Naive thymus-derived CD4-positive, alpha-beta T cell (primary cell): ENCODE data around the gene MRPS2. TPM values are rescaled to one million over a fixed set of nuclear protein-coding genes. Genes with fewer than 3 reads are reported as not detected.

Experiments used
- ATAC-seq: fragments of 150-1000 bp; cut with Tn5 transposase; 2 replicates; pipeline ENCODE4 v1.10.0; 2021; ENCODE audit warnings: mild to moderate bottlenecking, moderate library complexity
- CTCF ChIA-PET: fragments of 350-600 bp; sonication (Branson Sonifier 250); formaldehyde crosslinking; loops from one replicate; lab custom pipeline; 2021; ENCODE audit warnings: antibody characterized with exemption; lab: Charles Lee
- POLR2A ChIA-PET: fragments of 350-600 bp; sonication (Branson Sonifier 250); formaldehyde crosslinking; loops from one replicate; lab custom pipeline; 2021; ENCODE audit warnings: antibody characterized with exemption, inconsistent platforms; lab: Charles Lee
- DNase-seq, 9 donors: peaks; one replicate each; pipeline versions ENCODE4 v3.0.0 to v3.0.0-alpha.2; 2020 to 2022; ENCODE audit warnings: mixed read lengths in 1 of 9
- H3K27ac ChIP-seq: one replicate; pipeline ENCODE4 v1.7.0; 2013; ENCODE audit warnings: mild to moderate bottlenecking, low read depth, low read length, moderate library complexity
- H3K27me3 ChIP-seq, 2 donors: one replicate each; pipeline ENCODE4 v1.7.0; 2013; ENCODE audit warnings: low read length in 2 of 2, mild to moderate bottlenecking in 2 of 2, moderate library complexity in 2 of 2; ENCODE audit not compliant: control insufficient read depth in 2 of 2, insufficient read depth in 2 of 2
- H3K36me3 ChIP-seq, 3 experiments: 1 replicate in 2 of 3; 2 replicates in 1 of 3; pipeline ENCODE4 v1.7.0; 2013; ENCODE audit warnings: low read length in 3 of 3, mild to moderate bottlenecking in 3 of 3, moderate library complexity in 1 of 3; ENCODE audit not compliant: insufficient read depth in 3 of 3, control insufficient read depth in 2 of 3
- H3K4me1 ChIP-seq, 2 donors: one replicate each; pipeline ENCODE4 v1.7.0; 2013; ENCODE audit warnings: low read length in 2 of 2, mild to moderate bottlenecking in 2 of 2, moderate library complexity in 1 of 2; ENCODE audit not compliant: control insufficient read depth in 2 of 2, insufficient read depth in 2 of 2
- H3K4me3 ChIP-seq: 2 replicates; pipeline ENCODE4 v1.7.0; 2013; ENCODE audit warnings: mild to moderate bottlenecking, low read length
- H3K9me3 ChIP-seq, 3 experiments: 1 replicate in 2 of 3; 2 replicates in 1 of 3; pipeline ENCODE4 v1.7.0; 2013; ENCODE audit warnings: low read length in 3 of 3; ENCODE audit not compliant: control insufficient read depth in 2 of 3
- H3K27ac Mint-ChIP-seq, 9 donors: one replicate each; pipeline ENCODE4 v1.8.0; 2020 to 2022; ENCODE audit warnings: mixed read lengths in 9 of 9, mild to moderate bottlenecking in 8 of 9, moderate library complexity in 5 of 9, inconsistent platforms in 2 of 9
- H3K27me3 Mint-ChIP-seq, 5 donors: one replicate each; pipeline ENCODE4 v1.8.0; 2021 to 2022; ENCODE audit warnings: mixed read lengths in 5 of 5, mild to moderate bottlenecking in 1 of 5
- H3K36me3 Mint-ChIP-seq, 5 donors: one replicate each; pipeline ENCODE4 v1.8.0; 2020 to 2022; ENCODE audit warnings: mixed read lengths in 5 of 5, mild to moderate bottlenecking in 3 of 5, inconsistent platforms in 1 of 5
- H3K4me1 Mint-ChIP-seq, 7 donors: one replicate each; pipeline ENCODE4 v1.8.0; 2020 to 2022; ENCODE audit warnings: mixed read lengths in 7 of 7, mild to moderate bottlenecking in 3 of 7, inconsistent platforms in 1 of 7
- H3K4me3 Mint-ChIP-seq, 10 donors: one replicate each; pipeline ENCODE4 v1.8.0; 2020 to 2022; ENCODE audit warnings: mild to moderate bottlenecking in 10 of 10, mixed read lengths in 10 of 10, moderate library complexity in 6 of 10, inconsistent platforms in 2 of 10
- H3K9me3 Mint-ChIP-seq, 11 donors: one replicate each; pipeline ENCODE4 v1.8.0; 2020 to 2022; ENCODE audit warnings: mixed read lengths in 11 of 11, mild to moderate bottlenecking in 4 of 11, inconsistent platforms in 1 of 11, moderate library complexity in 1 of 11
- intact Hi-C, 2 donors: fragments of 100-400 bp; cut with micrococcal nuclease; formaldehyde crosslinking; loops; one replicate each; pipeline ENCODE4 v1.15.1; 2023
- polyA plus RNA-seq, 2 donors: library from polyadenylated mRNA; unstranded; fragments of 300-500 nt; fragmentation: Illumina TruSeq; gene quantifications; one replicate each; pipeline ENCODE4 v1.2.3, GENCODE V29; 2021
- total RNA-seq, 6 experiments: library from RNA in 5 of 6; stranded (reverse) in 5 of 6; gene quantifications; 1 replicate in 5 of 6; 2 replicates in 1 of 6; pipeline ENCODE4 v1.2.3 and lab custom pipeline; 2021 to 2026

Gene MRPS2
- total and polyA plus RNA-seq, 7 experiments from 2014 or later: 19.4 to 66.1 (median 28.8) TPM

DNA sequence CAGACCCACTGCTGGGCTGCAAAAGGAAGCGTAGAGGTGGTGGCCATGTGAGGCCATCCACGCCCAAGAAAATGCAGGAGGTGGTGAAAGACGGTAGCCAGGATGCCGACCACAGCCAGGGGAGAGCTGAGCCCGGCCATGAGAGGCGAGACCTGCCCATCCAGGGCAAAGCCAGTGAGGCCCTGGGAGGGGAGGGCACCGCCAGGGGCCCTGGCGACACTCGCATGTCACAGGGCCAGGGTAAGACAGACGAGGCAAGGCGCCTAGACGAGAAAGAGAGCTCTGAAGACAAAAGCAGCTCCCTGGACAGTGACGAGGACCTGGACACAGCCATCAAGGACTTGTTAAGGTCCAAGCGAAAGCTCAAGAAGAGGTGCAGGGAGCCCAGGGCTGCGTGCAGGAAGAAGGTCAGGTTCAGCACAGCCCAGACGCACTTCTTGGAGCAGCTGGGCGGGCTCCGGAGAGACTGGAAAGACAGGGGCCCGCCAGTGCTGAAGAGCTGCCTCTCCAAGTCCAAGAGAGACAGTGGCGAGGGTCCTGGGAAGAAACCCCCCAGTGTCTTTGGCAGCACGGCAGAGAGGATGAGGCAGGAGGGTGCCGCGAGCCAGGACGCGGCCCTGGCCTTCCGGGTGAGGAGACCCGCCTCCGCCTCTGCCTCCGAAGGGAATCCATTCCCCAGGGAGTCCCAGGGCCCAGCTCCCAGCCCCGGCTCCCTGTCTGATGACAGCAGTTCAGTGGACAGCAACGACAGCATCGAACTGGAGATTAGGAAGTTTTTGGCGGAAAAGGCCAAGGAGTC is 14.0 kb upstream of the MRPS2 start:
- Histone ChIP-seq H3K4me3 (no peak overlapping the region), H3K27ac (no peak overlapping the region), H3K9me3 (no peaks in the 10 kb centered on the region), H3K4me1 (no peaks in the 10 kb centered on the region), H3K36me3 (no peaks in the 10 kb centered on the region), H3K27me3 (peaks cover 0 to 3% of the 10 kb centered on the region in 2 donors)
- no peak overlapping the region for H3K27ac Mint-ChIP-seq
- intact Hi-C loops: no loop called here
- CTCF ChIA-PET: no interaction called here
- POLR2A ChIA-PET: no interaction called here
- DNase-seq (no peak), ATAC-seq (no peak)
- no peak overlapping the region for H3K4me3 Mint-ChIP-seq
- peaks cover 0 to 4% (median 0%) of the 10 kb centered on the region in 7 donors for H3K4me1 Mint-ChIP-seq
- no peaks in the 10 kb centered on the region for H3K36me3 Mint-ChIP-seq
- H3K9me3 Mint-ChIP-seq: peaks cover 0 to 1% (median 0%) of the 10 kb centered on the region in 11 donors
- peaks cover 12 to 39% (median 24%) of the 10 kb centered on the region in 5 donors for H3K27me3 Mint-ChIP-seq

DNA sequence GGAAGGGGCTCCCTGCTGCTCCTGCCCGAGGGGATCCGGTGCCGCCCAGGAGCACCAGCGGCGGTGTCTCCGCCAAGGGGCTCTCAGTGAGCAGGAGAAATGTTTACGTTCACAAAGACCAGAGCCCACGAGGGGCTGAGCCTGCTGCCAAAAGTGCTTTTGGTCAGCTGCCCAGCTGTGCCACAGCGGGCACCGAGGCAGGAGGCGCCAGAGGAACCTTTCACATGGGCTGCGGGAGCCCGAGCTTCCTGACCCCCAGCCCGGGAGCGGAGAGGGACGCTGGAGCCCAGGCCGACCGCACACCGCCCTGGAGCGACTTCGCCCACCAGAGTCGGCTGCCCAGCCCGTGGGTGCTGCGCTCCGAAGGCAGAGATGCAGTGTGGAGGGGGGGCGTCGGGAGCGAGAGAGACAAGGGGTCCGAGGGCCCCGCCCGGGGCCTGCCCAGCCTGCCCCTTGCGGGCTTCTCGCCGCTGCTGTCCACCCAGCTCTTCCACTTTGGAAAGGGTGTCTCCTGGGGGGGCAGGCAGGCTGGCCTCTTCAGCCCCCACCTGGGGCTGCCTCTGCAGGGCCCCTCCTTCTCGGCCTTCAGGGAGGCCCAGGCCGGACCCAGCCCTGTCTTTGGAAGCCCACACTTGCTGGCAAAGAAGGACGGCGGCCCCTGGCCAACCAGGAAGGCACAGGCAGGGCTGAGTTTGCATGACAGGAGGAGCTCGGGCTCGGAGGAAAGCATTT is 13.0 kb upstream of the MRPS2 start:
- ATAC-seq (no peak), DNase-seq (no peak)
- Histone ChIP-seq H3K9me3 (no peaks in the 10 kb centered on the region), H3K4me1 (no peaks in the 10 kb centered on the region), H3K36me3 (no peaks in the 10 kb centered on the region), H3K4me3 (no peak overlapping the region), H3K27ac (no peak overlapping the region), H3K27me3 (no peaks in the 10 kb centered on the region)
- H3K4me3 Mint-ChIP-seq: no peak overlapping the region
- POLR2A ChIA-PET: no interaction called here
- intact Hi-C loops: no loop called here
- H3K4me1 Mint-ChIP-seq: no peaks in the 10 kb centered on the region
- H3K27me3 Mint-ChIP-seq: peaks cover 2 to 30% (median 18%) of the 10 kb centered on the region in 5 donors
- peaks cover 0 to 1% (median 0%) of the 10 kb centered on the region in 11 donors for H3K9me3 Mint-ChIP-seq
- CTCF ChIA-PET: no interaction called here
- H3K27ac Mint-ChIP-seq: no peak overlapping the region
- H3K36me3 Mint-ChIP-seq: no peaks in the 10 kb centered on the region

DNA sequence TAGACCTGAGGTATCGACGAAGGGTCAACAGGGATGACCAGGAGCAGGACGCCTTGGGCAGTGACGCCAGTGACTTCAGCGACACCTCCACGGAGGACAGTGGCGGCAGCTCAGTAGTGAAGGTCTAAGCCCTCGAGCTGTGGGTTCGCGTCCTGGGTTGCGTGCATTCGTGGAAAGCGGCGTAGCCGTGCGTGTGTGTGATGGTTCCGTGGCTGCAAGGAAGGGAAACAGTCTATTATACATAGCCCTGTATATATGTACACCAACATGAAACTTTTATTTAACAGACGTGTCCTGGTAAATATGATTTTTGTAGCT is 12.5 kb upstream of the MRPS2 start:
- Histone ChIP-seq H3K27me3 (no peaks in the 10 kb centered on the region), H3K4me3 (no peak overlapping the region), H3K27ac (no peak overlapping the region), H3K9me3 (no peaks in the 10 kb centered on the region), H3K36me3 (no peaks in the 10 kb centered on the region), H3K4me1 (no peaks in the 10 kb centered on the region)
- H3K9me3 Mint-ChIP-seq: peaks cover 0 to 1% (median 0%) of the 10 kb centered on the region in 11 donors
- H3K4me3 Mint-ChIP-seq: no peak overlapping the region
- no peak for DNase-seq
- no peaks in the 10 kb centered on the region for H3K4me1 Mint-ChIP-seq
- POLR2A ChIA-PET: no interaction called here
- H3K27ac Mint-ChIP-seq: no peak overlapping the region
- ATAC-seq: no peak
- H3K36me3 Mint-ChIP-seq: no peaks in the 10 kb centered on the region
- CTCF ChIA-PET: no interaction called here
- intact Hi-C loops: no loop called here
- H3K27me3 Mint-ChIP-seq: peaks cover 0 to 31% (median 15%) of the 10 kb centered on the region in 5 donors

DNA sequence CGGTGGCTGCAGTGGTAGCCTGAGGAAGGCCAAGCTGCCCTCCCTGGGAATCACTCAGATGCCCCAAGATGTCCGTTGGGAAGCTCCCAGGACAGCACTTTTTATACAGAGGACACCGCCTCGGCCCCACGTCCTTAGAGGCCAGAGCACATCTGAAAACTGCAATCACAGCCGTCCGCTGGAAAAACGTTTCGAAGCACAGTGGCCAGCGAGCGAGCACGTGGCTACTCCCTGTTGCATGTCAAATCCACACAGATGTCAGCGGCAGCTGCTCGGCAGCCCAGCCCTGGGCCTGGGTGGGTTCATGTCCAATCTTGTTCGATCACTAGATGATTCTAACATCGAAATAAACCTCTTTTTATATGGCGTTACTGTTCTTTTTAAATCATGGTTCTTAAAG is 12.0 kb upstream of the MRPS2 start:
- Mint-ChIP-seq H3K9me3 (peaks cover 0 to 1% (median 0%) of the 10 kb centered on the region in 11 donors), H3K27ac (no peak overlapping the region), H3K27me3 (peaks cover 0 to 26% (median 12%) of the 10 kb centered on the region in 5 donors), H3K4me1 (no peaks in the 10 kb centered on the region), H3K36me3 (no peaks in the 10 kb centered on the region), H3K4me3 (no peak overlapping the region)
- Histone ChIP-seq H3K36me3 (no peaks in the 10 kb centered on the region), H3K4me3 (no peak overlapping the region), H3K27me3 (no peaks in the 10 kb centered on the region), H3K27ac (no peak overlapping the region), H3K4me1 (no peaks in the 10 kb centered on the region), H3K9me3 (no peaks in the 10 kb centered on the region)
- ATAC-seq (no peak), DNase-seq (no peak)
- CTCF ChIA-PET: no interaction called here
- intact Hi-C loops: no loop called here
- POLR2A ChIA-PET: no interaction called here

DNA sequence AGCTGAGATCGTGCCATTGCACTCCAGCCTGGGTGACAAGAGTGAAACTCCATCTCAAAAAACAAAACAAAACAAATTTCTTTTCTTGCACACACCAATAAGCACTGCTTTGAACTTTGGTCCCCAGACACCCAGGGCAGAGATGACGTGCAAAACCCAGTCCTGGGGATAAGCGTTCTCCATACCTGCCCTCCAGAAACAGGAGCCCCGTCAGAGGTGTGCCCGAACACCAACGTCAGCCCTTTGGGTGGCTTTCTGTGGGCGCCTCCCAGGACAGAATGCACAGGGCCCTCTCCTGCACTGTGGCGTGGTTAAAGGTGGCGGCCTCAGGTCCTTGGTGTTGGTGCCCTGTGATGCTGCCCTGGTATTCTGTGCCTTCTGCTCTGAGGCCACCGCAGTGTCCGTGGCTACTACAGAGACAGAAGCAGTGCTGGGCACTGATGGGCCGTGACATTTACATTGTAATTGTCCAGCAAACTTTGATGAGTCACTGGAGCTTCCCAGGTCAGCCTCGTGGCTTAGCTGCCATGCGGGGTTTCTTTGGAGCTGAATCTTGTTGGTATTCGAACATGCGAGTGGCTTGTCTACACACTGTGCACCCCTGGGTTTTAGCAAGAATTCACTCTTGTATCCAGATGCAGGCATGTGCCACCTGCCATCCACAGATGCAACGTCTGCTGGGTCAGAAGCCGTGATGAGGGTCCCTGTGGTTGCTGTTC is 11.1 kb upstream of the MRPS2 start:
- H3K27ac ChIP-seq: no peak overlapping the region
- ChIA-PET POLR2A (interaction anchor here (0.5 kb wide), 1 partner anchor 20 kb away, joined by 7 read pairs; no protein-coding TSS in a partner anchor), CTCF (interaction anchor here (1.0 kb wide), 1 partner anchor 16 kb away, joined by 4 read pairs; no protein-coding TSS in a partner anchor)
- peaks cover 0 to 20% (median 7%) of the 10 kb centered on the region in 5 donors for H3K27me3 Mint-ChIP-seq
- DNase-seq (no peak), ATAC-seq (no peak)
- no peak overlapping the region for H3K4me3 ChIP-seq
- H3K36me3 Mint-ChIP-seq: no peaks in the 10 kb centered on the region
- H3K36me3 ChIP-seq: no peaks in the 10 kb centered on the region
- H3K27me3 ChIP-seq: no peaks in the 10 kb centered on the region
- no peaks in the 10 kb centered on the region for H3K4me1 Mint-ChIP-seq
- no peak overlapping the region for H3K27ac Mint-ChIP-seq
- H3K9me3 Mint-ChIP-seq: peaks cover 0 to 1% (median 0%) of the 10 kb centered on the region in 11 donors
- no peaks in the 10 kb centered on the region for H3K9me3 ChIP-seq
- H3K4me1 ChIP-seq: no peaks in the 10 kb centered on the region
- H3K4me3 Mint-ChIP-seq: no peak overlapping the region
- intact Hi-C loops: no loop called here

DNA sequence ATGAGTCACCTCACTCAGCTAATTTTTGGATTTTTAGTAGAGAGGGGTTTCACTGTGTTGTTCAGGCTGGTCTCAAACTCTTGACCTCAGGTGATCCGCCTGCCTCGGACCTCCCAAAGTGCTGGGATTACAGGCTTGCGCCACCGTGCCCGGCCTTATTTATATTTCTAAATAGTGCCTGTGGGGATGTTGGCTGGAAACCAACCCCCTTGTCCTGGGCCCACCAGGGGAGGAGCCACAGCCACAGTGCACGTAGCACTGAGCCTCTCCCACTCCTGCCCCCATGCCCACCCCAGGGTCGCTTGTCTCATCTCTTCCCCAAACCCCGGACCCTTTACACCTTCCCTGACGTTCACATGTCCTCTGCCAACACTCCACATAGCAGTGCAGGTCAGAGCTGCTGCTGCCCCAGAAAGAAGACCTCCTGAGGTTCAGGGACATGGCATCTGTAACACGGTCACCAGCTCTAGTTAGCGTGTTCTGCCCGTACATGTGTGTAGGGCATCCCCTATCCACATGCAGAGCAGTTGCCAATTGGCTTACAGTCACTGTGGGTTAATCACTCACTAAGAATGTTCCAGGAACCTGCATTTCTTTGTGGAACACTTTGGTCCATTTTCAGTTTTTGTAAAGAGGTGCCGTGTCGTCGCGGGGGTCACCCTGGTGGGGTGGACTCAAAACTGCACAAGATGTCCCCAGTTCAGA is 10.2 kb upstream of the MRPS2 start:
- H3K27ac Mint-ChIP-seq: no peak overlapping the region
- H3K9me3 ChIP-seq: no peaks in the 10 kb centered on the region
- no peak for DNase-seq
- H3K9me3 Mint-ChIP-seq: no peaks in the 10 kb centered on the region
- no peaks in the 10 kb centered on the region for H3K27me3 ChIP-seq
- ATAC-seq: no peak
- H3K36me3 ChIP-seq: no peaks in the 10 kb centered on the region
- no peaks in the 10 kb centered on the region for H3K4me1 Mint-ChIP-seq
- H3K27ac ChIP-seq: no peak overlapping the region
- H3K4me1 ChIP-seq: no peaks in the 10 kb centered on the region
- H3K4me3 Mint-ChIP-seq: no peak overlapping the region
- CTCF ChIA-PET: interaction anchor here (1.0 kb wide), 1 partner anchor 15 kb away, joined by 4 read pairs; no protein-coding TSS in a partner anchor
- intact Hi-C loops: no loop called here
- peaks cover under 1 to 13% (median 5%) of the 10 kb centered on the region in 5 donors for H3K27me3 Mint-ChIP-seq
- no peak overlapping the region for H3K4me3 ChIP-seq
- no peaks in the 10 kb centered on the region for H3K36me3 Mint-ChIP-seq
- POLR2A ChIA-PET: no interaction called here
